ENCODE data around the gene PLD3. TPM values are rescaled to one million over a fixed set of nuclear protein-coding genes. Genes with fewer than 3 reads are reported as not detected.

The PLD3 gene
- total and polyA plus RNA-seq, 2 donors (not counting 3 experiments of a cell fraction or from before 2014, with no cell fraction given), result 166 to 479 TPM

DNA sequence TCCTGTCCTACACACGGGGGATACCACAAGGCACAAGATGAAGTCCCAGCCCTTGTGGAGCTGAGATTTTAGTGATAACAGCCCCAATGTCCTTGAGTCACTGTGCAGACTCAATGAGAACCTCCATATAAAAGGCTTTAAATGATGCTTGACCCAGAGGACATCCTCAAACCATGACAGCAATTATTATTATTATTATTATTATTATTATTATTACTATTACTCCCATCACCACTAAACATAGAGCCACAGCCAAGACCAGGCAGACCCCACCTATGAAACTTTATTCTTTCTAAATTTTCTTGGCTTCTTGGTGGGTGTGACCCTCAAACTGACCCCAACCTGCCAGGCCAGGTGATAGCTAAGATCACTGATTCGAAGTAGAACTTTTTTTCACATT lies 11.4 kb upstream of the PLD3 start:
- BruUV-seq (replicated peaks), result no TSS peak
- no peaks in the 10 kb centered on the region for H3K9me1 ChIP-seq (replicated peaks; ENCODE audit: control insufficient read depth, extremely low read depth, insufficient read depth, low read length)
- no peak for TF ChIP-seq FOS (IDR thresholded peaks at IDR 0.05; ENCODE audit: borderline replicate concordance, insufficient read depth, low read length)
- TF ChIP-seq POLR2A (IDR thresholded peaks at IDR 0.05; ENCODE audit: low read depth, low read length), result no peak
- TF ChIP-seq EZH2 (IDR thresholded peaks at IDR 0.05; ENCODE audit: borderline replicate concordance, low read depth, low read length, severe bottlenecking), result no peak
- no peak for TF ChIP-seq CTCF (IDR thresholded peaks at IDR 0.05; ENCODE audit: extremely low read depth in 1 of 2, insufficient read depth in 1 of 2, low read depth in 1 of 2, low read length in 2 of 2)
- no peak for TF ChIP-seq GATA2 (IDR thresholded peaks at IDR 0.05; ENCODE audit: insufficient read depth, insufficient read length, low read depth, low read length)
- TF ChIP-seq, protein P1, sequence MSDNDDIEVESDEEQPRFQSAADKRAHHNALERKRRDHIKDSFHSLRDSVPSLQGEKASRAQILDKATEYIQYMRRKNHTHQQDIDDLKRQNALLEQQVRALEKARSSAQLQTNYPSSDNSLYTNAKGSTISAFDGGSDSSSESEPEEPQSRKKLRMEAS (IDR thresholded peaks at IDR 0.05; ENCODE audit: insufficient read depth, insufficient read length), result no peak
- TF ChIP-seq MYC (IDR thresholded peaks at IDR 0.05; ENCODE audit: low read depth, low read length), result no peak
- no peak for TF ChIP-seq POLR2AphosphoS5 (IDR thresholded peaks at IDR 0.05; ENCODE audit: insufficient read depth, low read depth, low read length)
- no peak for TF ChIP-seq JUN (IDR thresholded peaks at IDR 0.05; ENCODE audit: borderline replicate concordance, insufficient read depth, insufficient read length, low read depth)
- POLR2A ChIA-PET, result no interaction called here
- H3K27ac ChIP-seq (ENCODE audit: insufficient read depth, low read depth, low read length), result no peak overlapping the region
- no peaks in the 10 kb centered on the region for H3K4me1 ChIP-seq (ENCODE audit: control insufficient read depth, extremely low read depth, insufficient read depth, low read length)
- no peak overlapping the region for H3K9ac ChIP-seq (replicated peaks; ENCODE audit: extremely low read depth, insufficient read depth, low read length)
- peaks cover 2% of the 10 kb centered on the region for H3K79me2 ChIP-seq (ENCODE audit: control insufficient read depth, insufficient read depth, low read length)
- peaks cover 0 to 8% of the 10 kb centered on the region in 2 experiments for H3K36me3 ChIP-seq (ENCODE audit: control insufficient read depth in 2 of 2, extremely low read depth in 1 of 2, insufficient read depth in 2 of 2, low read length in 2 of 2)
- intact Hi-C loops (cut with micrococcal nuclease) (loop anchor here (5.0 kb wide), 1 partner anchor 45 kb away; no protein-coding TSS in a partner anchor), dilution Hi-C loops (cut with MboI; ENCODE audit: extremely low pct_ligation_motif_present, low sequenced_read_pairs) (no loop called here)
- H3K27me3 ChIP-seq (ENCODE audit: control insufficient read depth in 2 of 2, insufficient read depth in 2 of 2, low read length in 2 of 2), result no peaks in the 10 kb centered on the region
- CTCF ChIA-PET, result interaction anchor here (1.3 kb wide), 1 partner anchor 32 kb away, joined by 7 read pairs; no protein-coding TSS in a partner anchor
- no peak overlapping the region for H3K4me3 ChIP-seq (replicated peaks in 1 of 3; ENCODE audit: insufficient read depth in 1 of 3, low read depth in 1 of 3, low read length in 3 of 3)
- H3K9me3 ChIP-seq (replicated peaks; ENCODE audit: control insufficient read depth, insufficient read depth, low read length), result no peaks in the 10 kb centered on the region
- no peak overlapping the region for H2AFZ ChIP-seq (ENCODE audit: low read depth, low read length)
- no peak for FAIRE-seq
- H3K4me2 ChIP-seq (ENCODE audit: insufficient read depth, low read length), result no peak overlapping the region
- no peaks in the 10 kb centered on the region for H4K20me1 ChIP-seq (replicated peaks; ENCODE audit: control insufficient read depth, extremely low read depth, insufficient read depth, low read length)
- DNase-seq (ENCODE audit: low read depth, low spot score), result no peak

Data from endothelial cell of umbilical vein (primary cell).